ENCODE data around the gene HP. TPM values are rescaled to one million over a fixed set of nuclear protein-coding genes. Genes with fewer than 3 reads are reported as not detected.

HP gene
- total RNA-seq, 1 experiment from 2014 or later: not detected

DNA sequence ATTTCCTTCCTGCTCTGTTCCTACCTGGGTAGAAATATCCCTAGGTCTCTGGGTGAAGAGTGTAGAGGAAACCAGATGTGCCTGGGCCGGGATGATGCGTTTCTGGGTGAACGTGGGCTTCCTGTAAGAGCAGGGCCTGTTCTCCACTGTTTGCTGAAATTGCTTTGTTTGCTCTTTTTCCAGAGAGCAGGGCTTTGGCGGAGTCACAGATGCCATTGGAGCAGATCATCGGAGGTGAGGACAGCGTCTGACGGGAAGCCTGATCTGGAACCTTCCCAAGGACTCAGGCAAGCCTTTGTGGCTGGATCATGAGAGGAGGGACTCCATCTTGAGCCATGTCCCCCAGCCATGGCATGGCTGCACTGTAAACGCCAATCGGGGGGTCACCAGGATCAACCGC lies 30.3 kb upstream of the HP start:
- Histone ChIP-seq H3K36me3 (ENCODE audit: low read depth, low read length) (no peaks in the 10 kb centered on the region), H3K9me3 (ENCODE audit: low read length) (no peaks in the 10 kb centered on the region), H3K9me2 (replicated peaks; ENCODE audit: low read length) (no peaks in the 10 kb centered on the region), H3F3A (ENCODE audit: low read length, unreplicated experiment) (no peaks in the 10 kb centered on the region), H3K4me1 (ENCODE audit: insufficient read depth, low read length) (no peaks in the 10 kb centered on the region), H4K20me1 (ENCODE audit: low read length) (no peaks in the 10 kb centered on the region), H2AFZ (ENCODE audit: low read length) (no peak overlapping the region), H3K4me3 (ENCODE audit: low read length) (no peak overlapping the region), H3K4me2 (ENCODE audit: low read length) (no peak overlapping the region), H3K79me2 (ENCODE audit: low read length) (no peaks in the 10 kb centered on the region), H3K9ac (ENCODE audit: low read length) (no peak overlapping the region), H3K27ac (ENCODE audit: low read length) (no peak overlapping the region), H3K27me3 (ENCODE audit: low read length) (no peaks in the 10 kb centered on the region)
- TF ChIP-seq EZH2phosphoT487 (IDR thresholded peaks at IDR 0.05; ENCODE audit: borderline replicate concordance, low read length): no peak
- intact Hi-C loops (cut with micrococcal nuclease): no loop called here
- no TSS peak for BruUV-seq (replicated peaks)
- ChIA-PET POLR2A (ENCODE audit: unreplicated experiment) (no interaction called here), CTCF (no interaction called here)
- ATAC-seq (no peak), DNase-seq (no peak)

GRCh38 chr16:72024862-72025382 lies 29.4 kb upstream of the HP start:
- Histone ChIP-seq H3K27me3 (ENCODE audit: low read length) (no peaks in the 10 kb centered on the region), H2AFZ (ENCODE audit: low read length) (no peak overlapping the region), H3K27ac (ENCODE audit: low read length) (no peak overlapping the region), H3K9ac (ENCODE audit: low read length) (no peak overlapping the region), H3K36me3 (ENCODE audit: low read depth, low read length) (no peaks in the 10 kb centered on the region), H3K4me3 (ENCODE audit: low read length) (no peak overlapping the region), H3K4me2 (ENCODE audit: low read length) (no peak overlapping the region), H4K20me1 (ENCODE audit: low read length) (no peaks in the 10 kb centered on the region), H3K9me3 (ENCODE audit: low read length) (no peaks in the 10 kb centered on the region), H3K79me2 (ENCODE audit: low read length) (no peaks in the 10 kb centered on the region), H3K9me2 (replicated peaks; ENCODE audit: low read length) (no peaks in the 10 kb centered on the region), H3F3A (ENCODE audit: low read length, unreplicated experiment) (no peaks in the 10 kb centered on the region), H3K4me1 (ENCODE audit: insufficient read depth, low read length) (no peaks in the 10 kb centered on the region)
- TF ChIP-seq EZH2phosphoT487 (IDR thresholded peaks at IDR 0.05; ENCODE audit: borderline replicate concordance, low read length): no peak
- TF ChIP-seq CTCF (conservative IDR thresholded peaks at IDR 0.05; ENCODE audit: low read depth, low read length): no peak
- TF ChIP-seq EZH2 (IDR thresholded peaks at IDR 0.05; ENCODE audit: low read length, unreplicated experiment): no peak
- no TSS peak for BruUV-seq (replicated peaks)
- CTCF ChIA-PET: no interaction called here
- POLR2A ChIA-PET (ENCODE audit: unreplicated experiment): no interaction called here
- DNase-seq (peak; percentile 3), ATAC-seq (peak; percentile 85)
- intact Hi-C loops (cut with micrococcal nuclease): no loop called here

DNA sequence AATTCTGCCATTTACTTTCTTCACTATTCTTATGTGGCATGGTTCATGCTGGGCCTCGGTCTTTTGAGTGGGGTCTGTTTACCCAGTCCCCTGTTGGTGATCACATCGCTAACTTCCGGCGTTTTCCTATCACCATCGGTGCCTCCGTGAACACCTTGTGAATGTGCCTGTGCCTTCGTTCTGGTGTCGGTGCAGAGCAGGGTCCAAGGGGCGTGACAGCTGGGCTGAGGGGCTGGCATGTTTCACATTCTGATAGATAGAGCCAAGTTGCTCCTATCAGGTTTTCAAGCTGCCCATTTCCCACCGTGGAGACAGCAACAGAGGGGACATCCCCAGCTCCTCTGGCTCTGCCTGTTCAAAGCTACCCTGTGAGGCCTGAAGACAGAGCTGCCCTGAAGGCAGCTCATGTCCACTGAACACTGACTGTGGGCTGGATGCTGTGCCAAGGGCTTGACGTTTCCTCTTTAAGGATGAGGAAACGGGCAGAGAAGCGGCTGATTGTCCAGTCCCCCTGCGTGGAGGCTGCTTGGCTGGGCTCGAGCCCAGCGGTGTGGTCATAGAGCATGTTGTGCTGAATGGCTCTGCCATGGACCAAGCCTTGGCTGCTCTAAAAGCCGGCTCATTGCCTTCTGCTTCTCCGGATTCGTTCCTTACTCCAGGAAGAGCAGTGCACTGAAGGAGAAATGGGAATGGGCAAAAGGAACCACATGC lies 28.7 kb upstream of the HP start:
- Histone ChIP-seq H3K27ac (ENCODE audit: low read length) (no peak overlapping the region), H3K4me3 (ENCODE audit: low read length) (no peak overlapping the region), H3K4me1 (ENCODE audit: insufficient read depth, low read length) (no peaks in the 10 kb centered on the region), H3K4me2 (ENCODE audit: low read length) (no peak overlapping the region), H4K20me1 (ENCODE audit: low read length) (no peaks in the 10 kb centered on the region), H3K36me3 (ENCODE audit: low read depth, low read length) (no peaks in the 10 kb centered on the region), H3K9ac (ENCODE audit: low read length) (no peak overlapping the region), H3K9me3 (ENCODE audit: low read length) (no peaks in the 10 kb centered on the region), H3K79me2 (ENCODE audit: low read length) (no peaks in the 10 kb centered on the region), H2AFZ (ENCODE audit: low read length) (no peak overlapping the region), H3K9me2 (replicated peaks; ENCODE audit: low read length) (no peaks in the 10 kb centered on the region), H3K27me3 (ENCODE audit: low read length) (no peaks in the 10 kb centered on the region), H3F3A (ENCODE audit: low read length, unreplicated experiment) (no peaks in the 10 kb centered on the region)
- intact Hi-C loops (cut with micrococcal nuclease): no loop called here
- TF ChIP-seq CTCF (conservative IDR thresholded peaks at IDR 0.05; ENCODE audit: low read depth, low read length) (no peak), EZH2phosphoT487 (IDR thresholded peaks at IDR 0.05; ENCODE audit: borderline replicate concordance, low read length) (no peak), EZH2 (IDR thresholded peaks at IDR 0.05; ENCODE audit: low read length, unreplicated experiment) (no peak)
- POLR2A ChIA-PET (ENCODE audit: unreplicated experiment): no interaction called here
- ATAC-seq (no peak), DNase-seq (no peak)
- CTCF ChIA-PET: no interaction called here
- BruUV-seq (replicated peaks): no TSS peak

All from PC-3 (cell line).